ENCODE results near the gene FAM222B. TPM values are rescaled to one million over a fixed set of nuclear protein-coding genes. Genes with fewer than 3 reads are reported as not detected.

FAM222B gene
- total RNA-seq, 1 donor from 2014 or later: 3.6 TPM

DNA sequence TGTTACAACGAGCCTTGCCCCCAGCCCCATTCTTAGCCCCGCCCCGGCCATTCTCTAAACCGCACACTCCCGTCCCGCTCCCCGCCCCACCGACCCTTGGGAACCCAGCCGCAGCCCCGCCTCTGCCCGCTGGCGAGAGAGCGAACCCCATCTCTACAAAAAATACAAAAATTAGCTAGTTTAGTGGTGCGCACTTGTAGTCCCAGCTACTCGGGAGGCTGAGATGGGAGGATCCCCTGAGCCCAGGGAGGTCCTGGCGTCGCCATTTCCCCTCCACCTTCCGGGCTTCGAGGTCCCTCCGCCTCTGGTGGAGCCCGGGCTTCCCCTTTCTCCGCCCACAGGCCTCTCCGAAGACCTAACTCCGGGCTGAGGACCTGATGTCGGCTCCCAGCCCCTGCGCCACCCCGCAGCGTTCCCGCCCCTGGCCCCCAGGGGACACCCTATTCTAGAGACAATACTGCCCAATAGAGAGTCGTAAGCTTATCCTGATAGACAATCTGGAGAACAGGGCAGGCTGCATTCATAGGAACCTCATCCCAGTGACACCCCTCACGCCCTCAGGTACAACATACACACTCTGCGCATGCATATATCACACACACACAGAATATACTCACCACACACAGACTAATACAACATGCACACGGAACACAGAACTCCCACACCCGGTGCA is 130.4 kb downstream of the FAM222B start:
- peak; percentile 43 for DNase-seq

DNA sequence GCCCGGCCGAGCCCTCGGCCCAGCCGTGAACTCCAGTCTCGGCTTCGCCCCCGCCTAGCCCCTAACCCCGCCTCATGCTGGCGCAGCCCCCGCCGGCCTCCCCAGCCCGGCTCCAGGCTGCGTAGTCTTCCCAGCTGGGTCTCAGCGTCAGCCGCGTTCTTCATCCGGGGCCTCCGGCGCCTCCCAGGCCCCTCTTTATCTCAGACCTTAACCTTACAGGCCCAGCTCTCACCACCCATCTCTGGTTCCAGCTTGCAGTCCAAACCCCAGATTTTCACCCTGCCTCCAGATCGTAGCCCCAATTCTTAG is 130.9 kb downstream of the FAM222B start, which contains the start of gene PROCA1:
TSS of gene PROCA1 (minus strand) at position 166 of the 309 bp plus-strand sequence. CDS start 228 bp downstream, outside the sequence.
- DNase-seq: peak; percentile 87

- DNase-seq: peak; percentile 93
These were observed 131.5 kb downstream of the FAM222B start for GRCh38 chr17:28710861-28711722.

- DNase-seq: no peak
These were observed 135.3 kb downstream of the FAM222B start for GRCh38 chr17:28707339-28707720.

- DNase-seq: no peak
These were observed 135.9 kb downstream of the FAM222B start for GRCh38 chr17:28706471-28707338.

Small RNA genes within 50 kb of the gene (small RNA-seq; reads per million reads assigned to genes)
- gene RF00019 (ENCODE audit: low replicate concordance) (not detected), gene SNORD42A (ENCODE audit: low replicate concordance) (not detected), gene SNORD42B (ENCODE audit: low replicate concordance) (not detected), gene SNORD4A (ENCODE audit: low replicate concordance) (not detected), gene SNORD4B (ENCODE audit: low replicate concordance) (not detected)

Other genes starting within 250 kb of the FAM222B start
- 18.2 TPM for gene SPAG5, start 243.8 kb downstream of the FAM222B start, total RNA-seq
- 13.9 TPM for gene RSKR, start 228.6 kb downstream of the FAM222B start, total RNA-seq
- gene BLTP2, start 197.6 kb downstream of the FAM222B start, total RNA-seq: 89.7 TPM
- 35.2 TPM for gene SDF2, start 180.9 kb downstream of the FAM222B start, total RNA-seq
- 56.5 TPM for gene SUPT6H, start 180.6 kb downstream of the FAM222B start, total RNA-seq
- 0.99 TPM for gene PROCA1, start 130.9 kb downstream of the FAM222B start, total RNA-seq
- gene RAB34, start 124.9 kb downstream of the FAM222B start, total RNA-seq: 47.0 TPM
- 533 TPM for gene RPL23A, start 122.8 kb downstream of the FAM222B start, total RNA-seq
- gene TLCD1, start 116.6 kb downstream of the FAM222B start, total RNA-seq: 1.9 TPM
- 2.8 TPM for gene NEK8, start 114.0 kb downstream of the FAM222B start, total RNA-seq
- 16.7 TPM for gene TRAF4, start 98.8 kb downstream of the FAM222B start, total RNA-seq
- gene ERAL1, start 12.2 kb upstream of the FAM222B start, total RNA-seq: 20.2 TPM
- gene FLOT2, start 54.9 kb upstream of the FAM222B start, total RNA-seq: 18.7 TPM
- 10.1 TPM for gene DHRS13, start 60.3 kb upstream of the FAM222B start, total RNA-seq
- gene PHF12, start 108.7 kb upstream of the FAM222B start, total RNA-seq: 18.6 TPM
- gene SEZ6, start 163.2 kb upstream of the FAM222B start, total RNA-seq: 0.30 TPM
- 0.20 TPM for gene PIPOX, start 200.4 kb upstream of the FAM222B start, total RNA-seq